Rectal smooth muscle tissue (tissue), 1 donor: ENCODE measurements around the gene PRADC1.

Source experiments
- H3K27ac ChIP-seq: one replicate; pipeline ENCODE4 v1.7.0; 2013; ENCODE audit warnings: low read depth, low read length, inconsistent platforms
- H3K27me3 ChIP-seq: one replicate; pipeline ENCODE4 v1.7.0; 2013; ENCODE audit warnings: low read length; ENCODE audit not compliant: control insufficient read depth, insufficient read depth
- H3K36me3 ChIP-seq: one replicate; pipeline ENCODE4 v1.7.0; 2013; ENCODE audit warnings: low read length; ENCODE audit not compliant: control insufficient read depth, insufficient read depth
- H3K4me1 ChIP-seq: one replicate; pipeline ENCODE4 v1.7.0; 2013; ENCODE audit warnings: low read length; ENCODE audit not compliant: control insufficient read depth, insufficient read depth
- H3K4me3 ChIP-seq: one replicate; pipeline ENCODE4 v1.7.0; 2013; ENCODE audit warnings: low read length
- H3K9ac ChIP-seq: one replicate; pipeline ENCODE4 v1.7.0; 2013; ENCODE audit warnings: low read length

The PRADC1 gene

GRCh38 chr2:73233154-73233931 is at the start of gene PRADC1:
TSS of gene PRADC1 (minus strand) at chr2:73233239. CDS start at chr2:73233160, 79 bp downstream.
- Histone ChIP-seq H3K27ac (peak within 1 kb of the TSS; percentile 90), H3K9ac (peak within 1 kb of the TSS; percentile 85), H3K4me3 (peak within 1 kb of the TSS; percentile 84), H3K36me3 (no peaks in the 10 kb centered on the region), H3K4me1 (peaks cover 6% of the 10 kb centered on the region), H3K27me3 (no peaks in the 10 kb centered on the region)

DNA sequence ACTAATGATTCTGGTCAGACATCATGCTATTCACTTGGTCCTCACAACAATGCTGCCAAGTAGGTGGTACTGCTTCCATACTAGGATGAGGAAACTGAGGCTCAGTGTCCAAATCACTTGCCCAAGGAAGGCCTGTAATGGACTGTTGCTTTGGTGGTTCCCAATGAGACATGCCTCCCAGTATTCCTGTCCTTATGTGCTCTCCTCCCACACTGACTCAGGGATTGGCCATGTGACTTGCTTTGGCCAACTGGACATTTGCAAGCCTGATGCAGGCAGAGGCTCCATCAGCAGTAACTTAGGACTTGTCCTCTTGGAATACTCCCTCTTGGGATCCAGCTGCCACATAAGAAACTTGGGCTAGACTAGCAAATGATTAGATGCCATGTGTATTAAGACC is 48.2 kb upstream of the PRADC1 start:
- H3K4me3 ChIP-seq, result no peak overlapping the region
- peaks cover 2% of the 10 kb centered on the region for H3K4me1 ChIP-seq
- H3K27me3 ChIP-seq, result peaks cover 4% of the 10 kb centered on the region
- H3K9ac ChIP-seq, result no peak overlapping the region
- H3K27ac ChIP-seq, result no peak overlapping the region
- no peaks in the 10 kb centered on the region for H3K36me3 ChIP-seq

DNA sequence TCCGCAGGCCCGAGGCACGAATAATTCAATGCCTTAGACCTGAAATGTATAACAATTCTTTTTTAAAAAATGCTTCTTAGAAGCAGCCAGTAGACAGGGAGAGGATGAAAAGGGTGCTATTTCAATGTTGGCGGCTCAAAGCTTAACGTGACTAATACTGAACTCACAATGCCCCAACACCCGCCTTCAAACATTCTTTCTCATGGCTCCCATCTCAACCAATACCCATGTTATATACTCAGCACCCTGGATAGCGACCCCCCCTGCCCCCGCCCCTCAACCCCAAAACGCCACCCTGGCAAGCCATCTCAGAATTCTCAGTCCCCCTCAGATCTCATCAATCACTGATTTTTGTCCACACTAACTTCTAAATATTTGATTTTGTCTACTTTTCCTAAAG is 46.8 kb upstream of the PRADC1 start:
- Histone ChIP-seq H3K36me3 (no peaks in the 10 kb centered on the region), H3K4me3 (no peak overlapping the region), H3K27ac (no peak overlapping the region), H3K27me3 (no peaks in the 10 kb centered on the region), H3K4me1 (peaks cover 2% of the 10 kb centered on the region), H3K9ac (no peak overlapping the region)

DNA sequence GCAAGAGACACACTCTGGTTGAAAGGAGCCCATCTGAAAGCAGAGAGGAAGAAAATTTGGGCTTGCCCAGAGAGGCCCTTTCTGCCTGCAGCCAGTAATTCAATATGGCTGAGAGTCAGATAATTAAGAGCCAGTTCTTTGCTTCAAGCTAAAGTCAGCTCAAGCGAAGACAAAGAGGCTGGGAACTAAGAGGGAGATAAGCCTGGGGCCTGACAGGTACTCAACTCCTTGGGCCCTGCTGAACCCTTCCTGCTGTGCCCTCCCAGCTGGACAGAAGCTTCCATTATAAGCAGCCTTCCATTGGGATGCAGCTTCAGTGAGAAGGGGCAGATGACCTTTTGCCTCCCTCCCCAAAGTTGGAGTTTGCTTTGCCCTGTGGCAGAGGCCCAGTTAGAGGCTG is 39.2 kb upstream of the PRADC1 start:
- H3K4me3 ChIP-seq, result no peak overlapping the region
- H3K9ac ChIP-seq, result no peak overlapping the region
- no peaks in the 10 kb centered on the region for H3K4me1 ChIP-seq
- H3K27me3 ChIP-seq, result peaks cover 6% of the 10 kb centered on the region
- no peaks in the 10 kb centered on the region for H3K36me3 ChIP-seq
- H3K27ac ChIP-seq, result no peak overlapping the region

- no peak overlapping the region for H3K9ac ChIP-seq
- H3K27ac ChIP-seq, result no peak overlapping the region
- H3K27me3 ChIP-seq, result peaks cover 6% of the 10 kb centered on the region
- no peaks in the 10 kb centered on the region for H3K4me1 ChIP-seq
- H3K4me3 ChIP-seq, result peak overlapping the region; percentile 31
- H3K36me3 ChIP-seq, result no peaks in the 10 kb centered on the region
Observed at GRCh38 chr2:73269686-73270465, 36.8 kb upstream of the PRADC1 start.

- no peak overlapping the region for H3K27ac ChIP-seq
- H3K36me3 ChIP-seq, result no peaks in the 10 kb centered on the region
Observed at GRCh38 chr2:73268830-73269685, 36.0 kb upstream of the PRADC1 start.

DNA sequence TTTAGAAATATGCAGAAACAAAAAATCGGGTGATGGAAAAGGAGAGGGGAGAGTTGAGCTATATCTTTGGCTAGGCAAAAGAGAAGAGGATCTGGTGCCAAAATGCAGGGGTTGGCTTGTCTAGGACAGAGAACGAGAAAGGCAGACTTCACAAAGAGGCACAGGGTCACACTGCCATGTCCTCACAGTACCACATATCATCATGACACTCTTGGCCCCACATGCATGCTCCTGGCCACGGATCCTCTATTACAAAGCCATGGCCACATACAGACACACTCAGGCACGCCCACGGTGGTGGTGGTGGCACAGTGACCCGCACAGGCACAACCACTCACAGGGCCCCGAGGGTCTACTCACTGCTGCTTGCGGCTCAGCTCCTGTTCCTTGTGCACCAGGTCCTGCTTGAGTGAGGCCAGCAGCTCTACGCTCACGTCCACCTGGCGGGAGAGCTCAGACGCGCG is 35.4 kb upstream of the PRADC1 start:
- H3K27ac ChIP-seq, result no peak overlapping the region
- H3K4me1 ChIP-seq, result no peaks in the 10 kb centered on the region
- peaks cover 6% of the 10 kb centered on the region for H3K27me3 ChIP-seq
- no peak overlapping the region for H3K4me3 ChIP-seq
- no peak overlapping the region for H3K9ac ChIP-seq
- H3K36me3 ChIP-seq, result no peaks in the 10 kb centered on the region

More at GRCh38 chr2:73268830-73269685, 36.0 kb upstream of the PRADC1 start:
- no peaks in the 10 kb centered on the region for H3K4me1 ChIP-seq
- H3K27me3 ChIP-seq, result peaks cover 6% of the 10 kb centered on the region
- H3K9ac ChIP-seq, result no peak overlapping the region
- H3K4me3 ChIP-seq, result peak overlapping the region; percentile 51

DNA sequence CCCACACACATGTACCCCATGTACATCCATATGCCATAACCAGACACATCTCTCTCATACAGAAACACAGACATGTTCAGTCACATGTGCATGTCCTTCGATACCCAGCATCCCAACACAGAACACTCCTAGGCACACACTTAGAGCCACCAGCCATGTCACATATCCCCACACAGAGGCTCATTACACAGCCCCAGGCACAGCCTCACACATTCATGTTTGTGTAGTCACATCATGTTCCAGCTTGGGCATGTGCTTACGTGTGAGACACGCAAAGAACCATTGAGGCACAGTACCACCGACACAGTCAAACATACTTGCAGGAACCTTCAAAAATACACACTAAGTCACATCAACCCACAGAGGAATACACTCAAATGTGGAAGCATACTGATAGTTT is 34.0 kb upstream of the PRADC1 start:
- Histone ChIP-seq H3K27ac (no peak overlapping the region), H3K9ac (no peak overlapping the region), H3K36me3 (no peaks in the 10 kb centered on the region), H3K4me1 (no peaks in the 10 kb centered on the region), H3K27me3 (peaks cover 6% of the 10 kb centered on the region), H3K4me3 (no peak overlapping the region)

GRCh38 chr2:73266061-73266901 is 33.2 kb upstream of the PRADC1 start:
- Histone ChIP-seq H3K36me3 (no peaks in the 10 kb centered on the region), H3K27me3 (peaks cover 6% of the 10 kb centered on the region), H3K4me3 (no peak overlapping the region), H3K27ac (no peak overlapping the region), H3K4me1 (no peaks in the 10 kb centered on the region), H3K9ac (no peak overlapping the region)

- Histone ChIP-seq H3K36me3 (no peaks in the 10 kb centered on the region), H3K4me1 (no peaks in the 10 kb centered on the region), H3K27me3 (peaks cover 6% of the 10 kb centered on the region), H3K27ac (no peak overlapping the region), H3K4me3 (no peak overlapping the region), H3K9ac (no peak overlapping the region)
Observed at GRCh38 chr2:73265298-73266060, 32.4 kb upstream of the PRADC1 start.

GRCh38 chr2:73264783-73265182 is 31.7 kb upstream of the PRADC1 start:
- H3K9ac ChIP-seq, result no peak overlapping the region
- no peak overlapping the region for H3K27ac ChIP-seq
- peaks cover 6% of the 10 kb centered on the region for H3K27me3 ChIP-seq
- no peak overlapping the region for H3K4me3 ChIP-seq
- H3K36me3 ChIP-seq, result no peaks in the 10 kb centered on the region
- H3K4me1 ChIP-seq, result no peaks in the 10 kb centered on the region
